HCT116 (cell line): ENCODE results near the gene HSPG2.

ENCODE experiments used
- CEBPB ChIP-seq: IDR thresholded peaks from 2 replicates; pipeline ENCODE4 v1.6.1; 2012; ENCODE audit warnings: low read depth
- ELF1 ChIP-seq: IDR thresholded peaks from 2 replicates; pipeline ENCODE4 v1.6.1; 2012; ENCODE audit warnings: low read depth, borderline replicate concordance
- EZH2 ChIP-seq: fragments of 200-600 bp; sonication (generic); IDR thresholded peaks from 2 replicates; pipeline ENCODE4 v1.6.1; 2017; ENCODE audit warnings: antibody characterized with exemption, mixed run types
- EZH2phosphoT487 ChIP-seq: fragments of 200-600 bp; IDR thresholded peaks from 2 replicates; pipeline ENCODE4 v1.6.1; 2018; ENCODE audit warnings: antibody characterized with exemption, borderline replicate concordance
- JUND ChIP-seq: IDR thresholded peaks from 2 replicates; pipeline ENCODE4 v1.6.1; 2012
- POLR2A ChIP-seq: IDR thresholded peaks from 2 replicates; pipeline ENCODE4 v1.7.0; 2011; ENCODE audit warnings: borderline replicate concordance; ENCODE audit not compliant: insufficient read depth, insufficient read length; ENCODE audit errors: extremely low read depth
- POLR2AphosphoS5 ChIP-seq: IDR thresholded peaks from 2 replicates; pipeline ENCODE4 v1.6.1; 2011; ENCODE audit warnings: mild to moderate bottlenecking, low read depth, low read length, moderate library complexity
- ZFX ChIP-seq: fragments of 450-650 bp; IDR thresholded peaks from 2 replicates; pipeline ENCODE4 v1.6.1; 2017
- TF ChIP-seq, protein P1 (sequence below), 3 experiments: fragments of 200-600 bp in 1 of 3; sonication (generic) in 1 of 3; IDR thresholded peaks in 2 of 3; conservative IDR thresholded peaks in 1 of 3; 2 replicates each; pipeline ENCODE4 v1.5.1; 2012 to 2017; ENCODE audit warnings: low read depth in 2 of 3, low read length in 2 of 3, antibody characterized with exemption in 1 of 3, borderline replicate concordance in 1 of 3, control low read depth in 1 of 3, mild to moderate bottlenecking in 1 of 3, mixed read lengths in 1 of 3, mixed run types in 1 of 3, moderate library complexity in 1 of 3; ENCODE audit not compliant: insufficient read depth in 1 of 3
- TF ChIP-seq, protein P2 (sequence below): IDR thresholded peaks from 2 replicates; pipeline ENCODE4 v1.6.1; 2012
- TF ChIP-seq, protein P3 (sequence below): IDR thresholded peaks from 2 replicates; pipeline ENCODE4 v1.6.1; 2011; ENCODE audit warnings: mild to moderate bottlenecking, low read length, moderate library complexity; ENCODE audit not compliant: insufficient replicate concordance; ENCODE audit errors: extremely low read depth
- TF ChIP-seq, protein P4 (sequence below): IDR thresholded peaks from 2 replicates; pipeline ENCODE4 v1.6.1; 2012

DNA sequence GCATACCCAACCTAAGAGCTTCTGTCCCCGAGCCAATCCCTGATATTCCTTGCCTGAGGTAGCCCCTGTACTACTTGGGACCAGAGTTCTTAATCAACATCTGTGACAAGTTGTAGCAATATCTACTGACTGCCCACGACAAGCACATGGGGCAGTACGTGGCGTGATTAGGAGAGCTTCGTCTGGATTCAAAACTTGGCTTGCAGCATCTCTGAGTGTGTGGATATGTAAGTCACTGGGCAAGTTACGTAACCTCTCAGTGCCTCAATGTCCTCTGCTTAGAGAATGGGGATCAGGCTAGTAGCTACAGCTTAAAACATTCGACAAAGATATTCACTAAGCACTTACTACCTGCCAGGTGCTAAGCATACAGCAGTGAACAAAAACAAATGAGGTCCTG lies 5.0 kb downstream of the HSPG2 start:
- no peak for TF ChIP-seq ZFX
- no peak for TF ChIP-seq EZH2phosphoT487
- no peak for TF ChIP-seq POLR2A
- TF ChIP-seq, protein P1, sequence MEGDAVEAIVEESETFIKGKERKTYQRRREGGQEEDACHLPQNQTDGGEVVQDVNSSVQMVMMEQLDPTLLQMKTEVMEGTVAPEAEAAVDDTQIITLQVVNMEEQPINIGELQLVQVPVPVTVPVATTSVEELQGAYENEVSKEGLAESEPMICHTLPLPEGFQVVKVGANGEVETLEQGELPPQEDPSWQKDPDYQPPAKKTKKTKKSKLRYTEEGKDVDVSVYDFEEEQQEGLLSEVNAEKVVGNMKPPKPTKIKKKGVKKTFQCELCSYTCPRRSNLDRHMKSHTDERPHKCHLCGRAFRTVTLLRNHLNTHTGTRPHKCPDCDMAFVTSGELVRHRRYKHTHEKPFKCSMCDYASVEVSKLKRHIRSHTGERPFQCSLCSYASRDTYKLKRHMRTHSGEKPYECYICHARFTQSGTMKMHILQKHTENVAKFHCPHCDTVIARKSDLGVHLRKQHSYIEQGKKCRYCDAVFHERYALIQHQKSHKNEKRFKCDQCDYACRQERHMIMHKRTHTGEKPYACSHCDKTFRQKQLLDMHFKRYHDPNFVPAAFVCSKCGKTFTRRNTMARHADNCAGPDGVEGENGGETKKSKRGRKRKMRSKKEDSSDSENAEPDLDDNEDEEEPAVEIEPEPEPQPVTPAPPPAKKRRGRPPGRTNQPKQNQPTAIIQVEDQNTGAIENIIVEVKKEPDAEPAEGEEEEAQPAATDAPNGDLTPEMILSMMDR (IDR thresholded peaks at IDR 0.05 in 2 of 3, conservative IDR thresholded peaks at IDR 0.05 in 1 of 3; ENCODE audit: borderline replicate concordance in 1 of 3, insufficient read depth in 1 of 3, low read depth in 2 of 3, low read length in 2 of 3): no peak
- no peak for TF ChIP-seq ELF1
- TF ChIP-seq, protein P2, sequence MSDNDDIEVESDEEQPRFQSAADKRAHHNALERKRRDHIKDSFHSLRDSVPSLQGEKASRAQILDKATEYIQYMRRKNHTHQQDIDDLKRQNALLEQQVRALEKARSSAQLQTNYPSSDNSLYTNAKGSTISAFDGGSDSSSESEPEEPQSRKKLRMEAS: no peak
- TF ChIP-seq CEBPB: no peak
- no peak for TF ChIP-seq POLR2AphosphoS5
- TF ChIP-seq JUND: no peak
- TF ChIP-seq, protein P3, sequence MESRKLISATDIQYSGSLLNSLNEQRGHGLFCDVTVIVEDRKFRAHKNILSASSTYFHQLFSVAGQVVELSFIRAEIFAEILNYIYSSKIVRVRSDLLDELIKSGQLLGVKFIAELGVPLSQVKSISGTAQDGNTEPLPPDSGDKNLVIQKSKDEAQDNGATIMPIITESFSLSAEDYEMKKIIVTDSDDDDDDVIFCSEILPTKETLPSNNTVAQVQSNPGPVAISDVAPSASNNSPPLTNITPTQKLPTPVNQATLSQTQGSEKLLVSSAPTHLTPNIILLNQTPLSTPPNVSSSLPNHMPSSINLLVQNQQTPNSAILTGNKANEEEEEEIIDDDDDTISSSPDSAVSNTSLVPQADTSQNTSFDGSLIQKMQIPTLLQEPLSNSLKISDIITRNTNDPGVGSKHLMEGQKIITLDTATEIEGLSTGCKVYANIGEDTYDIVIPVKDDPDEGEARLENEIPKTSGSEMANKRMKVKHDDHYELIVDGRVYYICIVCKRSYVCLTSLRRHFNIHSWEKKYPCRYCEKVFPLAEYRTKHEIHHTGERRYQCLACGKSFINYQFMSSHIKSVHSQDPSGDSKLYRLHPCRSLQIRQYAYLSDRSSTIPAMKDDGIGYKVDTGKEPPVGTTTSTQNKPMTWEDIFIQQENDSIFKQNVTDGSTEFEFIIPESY: no peak
- no peak for TF ChIP-seq EZH2
- TF ChIP-seq, protein P4, sequence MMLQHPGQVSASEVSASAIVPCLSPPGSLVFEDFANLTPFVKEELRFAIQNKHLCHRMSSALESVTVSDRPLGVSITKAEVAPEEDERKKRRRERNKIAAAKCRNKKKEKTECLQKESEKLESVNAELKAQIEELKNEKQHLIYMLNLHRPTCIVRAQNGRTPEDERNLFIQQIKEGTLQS: no peak
